Nephron progenitor cell (in vitro differentiated cells): Measurements from ENCODE around the gene HOTAIR.

Experiments used
- DNase-seq: peaks from one replicate; pipeline ENCODE4 v3.0.0; 2021
- H3K27ac Mint-ChIP-seq: 2 replicates; pipeline ENCODE4 v1.8.0; 2021; ENCODE audit warnings: mild to moderate bottlenecking, moderate library complexity, mixed read lengths
- H3K27me3 Mint-ChIP-seq: 2 replicates; pipeline ENCODE4 v1.8.0; 2021; ENCODE audit warnings: mild to moderate bottlenecking, low read depth, mixed read lengths; ENCODE audit not compliant: poor library complexity
- H3K36me3 Mint-ChIP-seq: 2 replicates; pipeline ENCODE4 v1.8.0; 2021; ENCODE audit warnings: low read depth, mixed read lengths
- H3K4me1 Mint-ChIP-seq: 2 replicates; pipeline ENCODE4 v1.8.0; 2021; ENCODE audit warnings: mixed read lengths
- H3K4me3 Mint-ChIP-seq: 2 replicates; pipeline ENCODE4 v1.8.0; 2021; ENCODE audit warnings: mild to moderate bottlenecking, moderate library complexity, mixed read lengths
- H3K9me3 Mint-ChIP-seq: 2 replicates; pipeline ENCODE4 v1.8.0; 2021; ENCODE audit warnings: mild to moderate bottlenecking, moderate library complexity, mixed read lengths
- TF ChIP-seq, protein P1 (sequence below): fragments of 200-600 bp; sonication (generic); IDR thresholded peaks from 2 replicates; pipeline ENCODE4 v1.5.0; 2021; ENCODE audit warnings: antibody characterized with exemption

Gene HOTAIR

DNA sequence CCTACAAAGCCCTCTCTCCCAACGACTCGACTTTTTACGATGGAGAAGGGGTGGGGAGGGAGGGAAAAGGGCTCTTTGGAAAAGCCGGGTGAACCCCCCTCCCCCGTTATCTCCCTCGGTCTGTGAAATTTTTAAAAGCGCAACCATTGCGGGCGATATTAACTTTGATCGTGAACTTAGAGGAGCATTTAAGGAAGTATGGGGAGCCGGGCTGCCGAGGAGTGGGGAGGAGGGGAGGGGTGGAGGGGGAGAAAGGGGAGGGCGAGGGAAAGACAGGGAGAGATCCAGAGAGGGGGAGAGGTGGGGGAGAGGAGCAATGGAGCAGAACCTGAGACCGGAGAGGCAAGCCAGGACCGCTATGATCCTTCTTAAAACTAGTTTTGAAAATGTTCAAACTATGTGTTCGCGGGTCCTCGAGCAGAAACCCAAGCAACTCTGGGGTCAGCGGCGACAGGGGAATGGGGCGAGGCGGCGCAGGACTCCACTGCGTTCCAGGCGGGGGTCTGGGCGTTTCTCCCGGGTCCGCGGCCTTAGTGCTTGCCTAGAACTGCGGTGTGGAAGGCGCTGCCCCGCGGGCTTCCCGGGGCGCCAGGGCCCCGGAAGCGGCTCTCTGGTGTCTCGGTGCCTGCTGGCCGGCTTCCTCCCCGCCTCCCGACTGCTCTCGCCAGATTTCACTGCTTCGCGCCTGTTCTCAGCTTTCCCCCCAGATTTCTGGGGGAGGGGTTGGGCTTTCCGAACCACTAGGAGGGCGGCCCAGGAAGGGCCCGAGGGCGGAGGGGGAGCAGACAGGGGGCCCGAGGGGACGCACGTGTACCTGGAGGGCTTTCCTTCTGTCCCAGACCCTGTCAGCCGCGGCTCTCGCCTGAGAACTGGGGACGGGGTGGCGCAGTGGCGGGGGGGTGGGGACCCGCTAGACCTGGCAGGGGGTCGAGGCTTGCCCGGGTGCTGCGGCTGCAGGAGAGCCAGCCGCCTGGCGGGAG lies at the start of gene HOTAIR:
Gene HOTAIR (minus strand): TSS at position 871 of the 980 bp plus-strand sequence.
- Mint-ChIP-seq H3K9me3 (no peaks in the 10 kb centered on the region), H3K27me3 (peaks cover 99% of the 10 kb centered on the region), H3K4me3 (peak within 1 kb of the TSS; percentile 89), H3K4me1 (peaks cover 63% of the 10 kb centered on the region), H3K27ac (peak within 1 kb of the TSS; percentile 83), H3K36me3 (no peaks in the 10 kb centered on the region)
- TF ChIP-seq, protein P1, sequence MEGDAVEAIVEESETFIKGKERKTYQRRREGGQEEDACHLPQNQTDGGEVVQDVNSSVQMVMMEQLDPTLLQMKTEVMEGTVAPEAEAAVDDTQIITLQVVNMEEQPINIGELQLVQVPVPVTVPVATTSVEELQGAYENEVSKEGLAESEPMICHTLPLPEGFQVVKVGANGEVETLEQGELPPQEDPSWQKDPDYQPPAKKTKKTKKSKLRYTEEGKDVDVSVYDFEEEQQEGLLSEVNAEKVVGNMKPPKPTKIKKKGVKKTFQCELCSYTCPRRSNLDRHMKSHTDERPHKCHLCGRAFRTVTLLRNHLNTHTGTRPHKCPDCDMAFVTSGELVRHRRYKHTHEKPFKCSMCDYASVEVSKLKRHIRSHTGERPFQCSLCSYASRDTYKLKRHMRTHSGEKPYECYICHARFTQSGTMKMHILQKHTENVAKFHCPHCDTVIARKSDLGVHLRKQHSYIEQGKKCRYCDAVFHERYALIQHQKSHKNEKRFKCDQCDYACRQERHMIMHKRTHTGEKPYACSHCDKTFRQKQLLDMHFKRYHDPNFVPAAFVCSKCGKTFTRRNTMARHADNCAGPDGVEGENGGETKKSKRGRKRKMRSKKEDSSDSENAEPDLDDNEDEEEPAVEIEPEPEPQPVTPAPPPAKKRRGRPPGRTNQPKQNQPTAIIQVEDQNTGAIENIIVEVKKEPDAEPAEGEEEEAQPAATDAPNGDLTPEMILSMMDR = no peak
- DNase-seq = no peak

DNA sequence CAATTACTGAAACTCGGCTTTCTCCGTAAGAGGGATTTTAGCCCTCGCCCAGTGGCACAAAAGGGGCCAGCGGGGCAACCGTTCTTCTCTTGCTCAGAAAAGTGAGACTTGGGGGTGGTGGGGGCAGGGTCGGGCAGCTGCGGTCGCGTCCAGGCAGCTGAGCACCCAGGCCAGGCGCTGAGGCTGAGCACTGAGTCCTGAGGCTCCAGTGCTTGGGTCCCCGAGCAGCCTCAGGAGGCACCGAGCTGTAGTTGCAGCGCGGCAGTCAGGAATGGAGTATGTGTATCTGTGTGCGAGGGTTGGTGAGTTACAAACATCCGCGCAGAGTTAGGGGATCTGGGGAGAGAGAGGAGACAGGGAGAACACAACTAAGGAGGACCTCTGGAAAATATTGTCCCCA lies 49.4 kb upstream of the HOTAIR start:
- Mint-ChIP-seq H3K4me3 (peak overlapping the region; percentile 91), H3K27ac (peak overlapping the region; percentile 99), H3K4me1 (peaks cover 83% of the 10 kb centered on the region), H3K9me3 (no peaks in the 10 kb centered on the region), H3K36me3 (peaks cover 38% of the 10 kb centered on the region), H3K27me3 (peaks cover 6% of the 10 kb centered on the region)
- TF ChIP-seq, protein P1 = no peak
- peak; percentile 42 for DNase-seq

DNA sequence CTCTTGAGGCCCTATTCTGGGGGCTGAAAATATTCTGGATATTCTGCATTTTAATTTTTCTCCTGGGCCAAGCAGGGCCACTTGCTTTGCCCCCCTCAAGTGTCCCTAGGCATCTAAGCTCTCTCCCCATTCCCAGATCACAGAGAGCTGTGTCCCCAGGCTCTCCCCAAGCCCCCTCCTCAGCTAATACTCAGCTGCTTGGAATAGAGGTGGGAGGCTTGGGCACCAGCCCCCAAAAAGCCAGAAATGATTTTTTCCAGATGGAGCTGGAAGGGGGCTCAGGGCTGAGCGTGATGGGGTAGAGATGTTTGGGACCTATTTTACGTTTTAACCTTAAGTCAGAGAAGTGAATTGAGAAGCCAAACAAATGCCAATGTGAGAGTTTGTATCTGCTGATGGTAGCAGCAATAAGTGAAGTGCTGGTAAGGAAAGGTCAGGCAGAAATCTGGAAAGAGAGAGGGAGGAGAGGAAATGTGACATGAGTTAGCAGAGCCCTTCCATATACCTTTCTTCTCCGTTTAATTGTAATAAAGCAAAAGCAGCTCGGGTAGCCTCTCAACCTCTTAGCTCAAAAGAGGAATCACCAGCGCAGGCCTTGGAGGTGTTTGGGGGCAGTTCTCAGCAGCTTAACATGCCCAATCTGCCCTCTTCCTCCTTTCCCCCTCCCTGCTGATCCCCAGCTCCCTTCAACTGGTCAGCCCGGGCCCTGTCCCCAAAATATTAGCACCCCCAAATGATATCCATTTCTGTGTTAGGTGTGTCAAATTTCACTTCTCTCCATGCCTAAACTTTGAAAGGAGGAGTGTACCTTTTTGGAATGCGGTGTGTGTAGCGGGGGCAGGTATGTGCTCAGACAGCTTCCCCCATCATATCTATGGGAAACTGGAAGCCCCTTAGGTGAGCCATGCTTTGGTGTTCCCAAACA lies 48.5 kb upstream of the HOTAIR start:
- no peak for DNase-seq
- Mint-ChIP-seq H3K9me3 (no peaks in the 10 kb centered on the region), H3K4me3 (peak overlapping the region; percentile 91), H3K4me1 (peaks cover 77% of the 10 kb centered on the region), H3K27ac (peak overlapping the region; percentile 99), H3K27me3 (peaks cover 6% of the 10 kb centered on the region), H3K36me3 (peaks cover 37% of the 10 kb centered on the region)
- TF ChIP-seq, protein P1 = no peak

DNA sequence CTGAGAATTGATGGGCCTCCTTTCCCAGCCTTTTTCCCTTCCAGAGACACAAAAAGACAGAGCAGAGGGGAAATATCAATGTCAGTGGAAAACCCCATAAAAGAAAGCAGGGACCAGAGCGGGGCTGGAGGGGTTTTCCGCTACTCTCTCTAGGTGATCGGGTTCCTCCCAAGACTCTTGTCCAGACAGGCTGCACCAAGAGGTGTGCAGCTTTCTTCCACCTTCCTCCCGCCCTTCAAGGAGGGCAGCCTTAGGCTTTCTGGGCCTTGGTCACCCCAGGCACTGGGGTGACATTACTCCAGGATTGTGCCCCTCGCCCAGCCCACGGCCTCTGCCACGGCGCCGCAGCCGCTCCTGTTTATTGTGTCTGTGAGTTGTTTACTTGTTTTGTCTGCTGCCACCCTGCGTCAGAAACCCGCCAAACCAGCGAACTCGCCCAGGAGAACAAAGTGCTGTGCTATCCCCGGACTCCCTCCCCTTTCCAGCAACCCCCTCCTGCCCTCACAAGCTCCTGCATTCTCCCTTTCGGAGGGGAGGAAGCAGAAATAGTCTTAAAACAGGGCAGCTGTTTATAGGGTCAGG lies 46.8 kb upstream of the HOTAIR start:
- peaks cover 60% of the 10 kb centered on the region for H3K4me1 Mint-ChIP-seq
- peak overlapping the region; percentile 91 for H3K4me3 Mint-ChIP-seq
- TF ChIP-seq, protein P1 = peak; percentile 12
- DNase-seq = peak; percentile 66
- H3K36me3 Mint-ChIP-seq = peaks cover 37% of the 10 kb centered on the region
- H3K27me3 Mint-ChIP-seq = peaks cover 6% of the 10 kb centered on the region
- no peaks in the 10 kb centered on the region for H3K9me3 Mint-ChIP-seq
- H3K27ac Mint-ChIP-seq = peak overlapping the region; percentile 99

DNA sequence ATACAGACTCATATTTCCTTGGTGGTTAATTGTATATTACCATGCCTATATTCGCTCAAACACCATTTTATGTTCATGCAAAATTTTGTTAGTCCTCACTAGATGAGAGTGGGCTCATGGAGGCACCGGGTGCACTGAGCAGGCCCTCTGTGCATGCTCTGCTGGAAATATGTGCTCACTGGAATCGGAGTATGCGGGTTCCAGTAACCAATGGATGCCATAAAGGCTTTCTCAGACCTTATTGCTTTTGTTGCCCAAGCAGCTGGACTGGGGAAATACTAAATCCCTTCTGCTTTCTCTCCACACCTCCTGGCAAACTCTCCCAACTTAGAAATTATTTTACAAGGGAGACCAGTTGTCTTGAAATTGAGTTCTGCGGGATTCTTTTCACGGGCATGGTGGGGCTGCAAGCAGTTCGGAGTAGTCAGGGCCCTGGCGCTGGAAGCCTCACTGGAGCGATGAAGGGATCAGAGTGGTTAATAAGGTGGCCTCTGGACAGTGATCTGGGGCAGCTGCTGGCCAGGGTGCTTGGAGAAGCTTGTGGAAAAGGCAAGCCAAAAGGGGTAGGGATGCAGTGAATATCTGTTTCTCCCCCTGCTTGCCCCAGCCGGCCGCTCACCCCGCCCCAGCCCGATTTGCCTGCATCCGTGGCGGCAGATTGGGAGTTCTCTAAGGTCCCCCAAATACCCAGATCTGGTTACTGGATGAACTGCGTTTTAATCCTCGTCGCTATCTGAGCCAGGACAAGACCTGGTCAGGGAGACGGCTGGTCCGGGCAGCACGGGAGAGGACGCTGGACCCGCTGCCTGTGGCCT lies 46.0 kb upstream of the HOTAIR start:
- Mint-ChIP-seq H3K36me3 (peaks cover 37% of the 10 kb centered on the region), H3K9me3 (no peaks in the 10 kb centered on the region), H3K4me1 (peaks cover 54% of the 10 kb centered on the region), H3K27me3 (peaks cover 6% of the 10 kb centered on the region), H3K27ac (peak overlapping the region; percentile 99), H3K4me3 (peak overlapping the region; percentile 91)
- TF ChIP-seq, protein P1 = no peak
- no peak for DNase-seq
